Panc1 (cell line): ENCODE results near the gene CAMK4. TPM values are rescaled to one million over a fixed set of nuclear protein-coding genes. Genes with fewer than 3 reads are reported as not detected.

Experiments used
- ATAC-seq: fragments of 200-7000 bp; cut with Tn5 transposase; 2 replicates; pipeline ENCODE4 v1.9.1; 2020; ENCODE audit warnings: mild to moderate bottlenecking, moderate library complexity
- BruUV-seq: library from RNA; stranded (reverse); fragments of 400-500 nt; replicated peaks from 2 replicates; lab custom pipeline; 2021; lab: Mats Ljungman, UMichigan
- CTCF ChIA-PET: fragments of 300-600 bp; sonication (Branson Sonifier 250); formaldehyde crosslinking; loops from one replicate; lab custom pipeline; 2022; ENCODE audit warnings: antibody characterized with exemption; lab: Charles Lee
- POLR2A ChIA-PET: fragments of 300-600 bp; sonication (Branson Sonifier 250); formaldehyde crosslinking; loops from one replicate; lab custom pipeline; 2022; ENCODE audit warnings: antibody characterized with exemption; lab: Charles Lee
- DNase-seq: peaks from one replicate; pipeline ENCODE4 v3.0.0-alpha.2; 2010; ENCODE audit warnings: low read depth, low spot score
- H3K27ac ChIP-seq: 2 replicates; pipeline ENCODE4 v1.5.1; 2011; ENCODE audit warnings: mild to moderate bottlenecking, low read length, inconsistent platforms
- H3K27me3 ChIP-seq: fragments of 200-500 bp; sonication (Bioruptor generic); 2 replicates; pipeline ENCODE4 v1.6.0; 2014; ENCODE audit warnings: low read length, inconsistent platforms; ENCODE audit not compliant: control insufficient read depth, insufficient read depth
- H3K36me3 ChIP-seq: fragments of 200-500 bp; sonication (Bioruptor generic); 2 replicates; pipeline ENCODE4 v1.5.1; 2014; ENCODE audit warnings: inconsistent platforms, mild to moderate bottlenecking, low read length, moderate library complexity; ENCODE audit not compliant: control insufficient read depth, insufficient read depth
- H3K4me1 ChIP-seq: 2 replicates; pipeline ENCODE4 v1.5.1; 2011; ENCODE audit warnings: inconsistent platforms, mild to moderate bottlenecking, low read length, moderate library complexity; ENCODE audit not compliant: control insufficient read depth, insufficient read depth
- H3K4me3 ChIP-seq, 2 experiments: 2 replicates each; pipeline ENCODE4 v1.5.1; 2011 to 2012; ENCODE audit warnings: low read depth in 2 of 2, low read length in 2 of 2, mild to moderate bottlenecking in 2 of 2, inconsistent platforms in 1 of 2, moderate library complexity in 1 of 2
- H3K9me3 ChIP-seq: fragments of 200-500 bp; sonication (Bioruptor generic); 2 replicates; pipeline ENCODE4 v1.5.1; 2014; ENCODE audit warnings: low read depth, mild to moderate bottlenecking, inconsistent platforms, low read length, moderate library complexity; ENCODE audit not compliant: control insufficient read depth, insufficient read depth
- POLR2AphosphoS5 ChIP-seq: IDR thresholded peaks from 2 replicates; pipeline ENCODE4 v1.6.1; 2012; ENCODE audit warnings: mild to moderate bottlenecking, low read depth, low read length, moderate library complexity
- SIN3A ChIP-seq: IDR thresholded peaks from 2 replicates; pipeline ENCODE4 v1.6.1; 2012; ENCODE audit warnings: low read depth, mild to moderate bottlenecking, low read length, moderate library complexity, borderline replicate concordance; ENCODE audit not compliant: insufficient read depth
- TCF7L2 ChIP-seq: IDR thresholded peaks from 2 replicates; pipeline ENCODE4 v1.6.1; 2011; ENCODE audit warnings: mild to moderate bottlenecking, low read depth, low read length, inconsistent platforms
- in situ Hi-C: cut with HindIII; loops from 2 replicates; pipeline ENCODE4 v1.10.0; 2016; ENCODE audit warnings: low sequenced_read_pairs, low pct_unique_long_range_greater_than_20kb
- intact Hi-C: fragments of 100-400 bp; cut with micrococcal nuclease; formaldehyde crosslinking; loops from one replicate; pipeline ENCODE4 v1.10.0; 2022; ENCODE audit not compliant: unreplicated experiment
- total RNA-seq: library from RNA; stranded (reverse); gene quantifications from one replicate; pipeline ENCODE4 v1.2.1, GENCODE V29; 2021; ENCODE audit not compliant: unreplicated experiment
- TF ChIP-seq, protein P1 (sequence below): fragments of 450-650 bp; IDR thresholded peaks from 2 replicates; pipeline ENCODE4 v1.5.1; 2017; ENCODE audit warnings: mild to moderate bottlenecking
- TF ChIP-seq, protein P2 (sequence below), 2 experiments: IDR thresholded peaks; 2 replicates each; pipeline ENCODE4 v1.6.1; 2011 to 2012; ENCODE audit warnings: low read depth in 2 of 2, control low read depth in 1 of 2, low read length in 1 of 2, mild to moderate bottlenecking in 1 of 2, moderate library complexity in 1 of 2; ENCODE audit not compliant: insufficient read depth in 1 of 2

CAMK4 gene
- total RNA-seq, 1 experiment from 2014 or later = 0.39 TPM

DNA sequence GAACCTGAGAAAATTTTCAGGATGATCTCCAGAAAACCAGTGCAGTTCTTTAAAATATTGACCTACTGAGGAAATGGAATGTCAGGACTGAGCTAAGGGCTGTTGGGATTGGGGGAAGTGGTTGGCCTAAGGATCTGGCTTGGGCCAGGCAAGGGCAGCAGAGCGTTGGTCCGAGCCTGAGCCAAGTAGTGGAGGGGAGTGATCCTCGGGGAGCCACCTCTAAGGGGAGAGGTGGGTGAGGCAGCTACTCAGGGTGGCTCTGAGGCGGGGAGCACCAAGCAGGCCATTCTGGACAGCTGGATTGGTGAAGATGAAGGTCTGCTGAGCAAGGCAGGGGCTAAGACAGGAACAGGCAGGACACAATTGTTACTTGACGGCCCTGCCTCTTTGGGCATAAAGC is 11.5 kb downstream of the CAMK4 start:
- no peaks in the 10 kb centered on the region for H3K9me3 ChIP-seq
- CTCF ChIA-PET = interaction anchor here (0.5 to 0.6 kb wide), 2 partner anchors 26 to 296 kb away, joined by 3 to 12 read pairs; no protein-coding TSS in a partner anchor
- peaks cover 3% of the 10 kb centered on the region; the same call in 1 of the 2 replicates for H3K27me3 ChIP-seq
- no peaks in the 10 kb centered on the region for H3K36me3 ChIP-seq
- POLR2A ChIA-PET = no interaction called here
- no peaks in the 10 kb centered on the region for H3K4me1 ChIP-seq
- ATAC-seq (no peak), DNase-seq (no peak)
- intact Hi-C loops = no loop called here
- no peak for TF ChIP-seq POLR2AphosphoS5
- TF ChIP-seq SIN3A = no peak
- TF ChIP-seq, protein P1, sequence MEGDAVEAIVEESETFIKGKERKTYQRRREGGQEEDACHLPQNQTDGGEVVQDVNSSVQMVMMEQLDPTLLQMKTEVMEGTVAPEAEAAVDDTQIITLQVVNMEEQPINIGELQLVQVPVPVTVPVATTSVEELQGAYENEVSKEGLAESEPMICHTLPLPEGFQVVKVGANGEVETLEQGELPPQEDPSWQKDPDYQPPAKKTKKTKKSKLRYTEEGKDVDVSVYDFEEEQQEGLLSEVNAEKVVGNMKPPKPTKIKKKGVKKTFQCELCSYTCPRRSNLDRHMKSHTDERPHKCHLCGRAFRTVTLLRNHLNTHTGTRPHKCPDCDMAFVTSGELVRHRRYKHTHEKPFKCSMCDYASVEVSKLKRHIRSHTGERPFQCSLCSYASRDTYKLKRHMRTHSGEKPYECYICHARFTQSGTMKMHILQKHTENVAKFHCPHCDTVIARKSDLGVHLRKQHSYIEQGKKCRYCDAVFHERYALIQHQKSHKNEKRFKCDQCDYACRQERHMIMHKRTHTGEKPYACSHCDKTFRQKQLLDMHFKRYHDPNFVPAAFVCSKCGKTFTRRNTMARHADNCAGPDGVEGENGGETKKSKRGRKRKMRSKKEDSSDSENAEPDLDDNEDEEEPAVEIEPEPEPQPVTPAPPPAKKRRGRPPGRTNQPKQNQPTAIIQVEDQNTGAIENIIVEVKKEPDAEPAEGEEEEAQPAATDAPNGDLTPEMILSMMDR = no peak
- TF ChIP-seq, protein P2, sequence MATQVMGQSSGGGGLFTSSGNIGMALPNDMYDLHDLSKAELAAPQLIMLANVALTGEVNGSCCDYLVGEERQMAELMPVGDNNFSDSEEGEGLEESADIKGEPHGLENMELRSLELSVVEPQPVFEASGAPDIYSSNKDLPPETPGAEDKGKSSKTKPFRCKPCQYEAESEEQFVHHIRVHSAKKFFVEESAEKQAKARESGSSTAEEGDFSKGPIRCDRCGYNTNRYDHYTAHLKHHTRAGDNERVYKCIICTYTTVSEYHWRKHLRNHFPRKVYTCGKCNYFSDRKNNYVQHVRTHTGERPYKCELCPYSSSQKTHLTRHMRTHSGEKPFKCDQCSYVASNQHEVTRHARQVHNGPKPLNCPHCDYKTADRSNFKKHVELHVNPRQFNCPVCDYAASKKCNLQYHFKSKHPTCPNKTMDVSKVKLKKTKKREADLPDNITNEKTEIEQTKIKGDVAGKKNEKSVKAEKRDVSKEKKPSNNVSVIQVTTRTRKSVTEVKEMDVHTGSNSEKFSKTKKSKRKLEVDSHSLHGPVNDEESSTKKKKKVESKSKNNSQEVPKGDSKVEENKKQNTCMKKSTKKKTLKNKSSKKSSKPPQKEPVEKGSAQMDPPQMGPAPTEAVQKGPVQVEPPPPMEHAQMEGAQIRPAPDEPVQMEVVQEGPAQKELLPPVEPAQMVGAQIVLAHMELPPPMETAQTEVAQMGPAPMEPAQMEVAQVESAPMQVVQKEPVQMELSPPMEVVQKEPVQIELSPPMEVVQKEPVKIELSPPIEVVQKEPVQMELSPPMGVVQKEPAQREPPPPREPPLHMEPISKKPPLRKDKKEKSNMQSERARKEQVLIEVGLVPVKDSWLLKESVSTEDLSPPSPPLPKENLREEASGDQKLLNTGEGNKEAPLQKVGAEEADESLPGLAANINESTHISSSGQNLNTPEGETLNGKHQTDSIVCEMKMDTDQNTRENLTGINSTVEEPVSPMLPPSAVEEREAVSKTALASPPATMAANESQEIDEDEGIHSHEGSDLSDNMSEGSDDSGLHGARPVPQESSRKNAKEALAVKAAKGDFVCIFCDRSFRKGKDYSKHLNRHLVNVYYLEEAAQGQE (IDR thresholded peaks at IDR 0.05; ENCODE audit: insufficient read depth in 1 of 2, low read depth in 2 of 2, low read length in 1 of 2) = no peak
- TF ChIP-seq TCF7L2 = no peak
- in situ Hi-C loops = no loop called here
- H3K27ac ChIP-seq = no peak overlapping the region
- no peak overlapping the region for H3K4me3 ChIP-seq
- no TSS peak for BruUV-seq

DNA sequence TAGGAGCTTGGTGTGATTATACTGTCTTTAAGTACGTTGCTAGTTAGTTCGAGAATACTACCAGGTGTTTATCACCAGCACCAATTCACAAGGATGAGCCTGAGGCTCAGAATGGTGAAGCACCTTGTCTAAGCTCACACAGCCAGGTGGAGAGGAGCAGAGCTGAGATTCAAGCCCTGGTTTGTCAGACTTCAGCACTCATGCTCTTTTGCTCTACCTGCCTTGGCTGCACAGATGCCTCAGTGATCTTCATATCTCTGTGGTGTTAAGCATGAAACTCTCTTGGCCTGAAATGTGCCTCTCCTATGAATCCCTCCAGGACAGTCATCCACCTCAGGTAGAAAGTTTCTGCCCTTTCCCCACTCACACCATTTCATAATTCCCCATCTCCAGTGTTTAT is 12.2 kb downstream of the CAMK4 start:
- CTCF ChIA-PET = no interaction called here
- Histone ChIP-seq H3K36me3 (no peaks in the 10 kb centered on the region), H3K9me3 (no peaks in the 10 kb centered on the region), H3K27ac (no peak overlapping the region), H3K4me1 (no peaks in the 10 kb centered on the region), H3K27me3 (peaks cover 2% of the 10 kb centered on the region; the same call in 1 of the 2 replicates), H3K4me3 (no peak overlapping the region)
- TF ChIP-seq, protein P2 (IDR thresholded peaks at IDR 0.05; ENCODE audit: insufficient read depth in 1 of 2, low read depth in 2 of 2, low read length in 1 of 2) = no peak
- TF ChIP-seq POLR2AphosphoS5 (no peak), TCF7L2 (no peak)
- TF ChIP-seq, protein P1 = no peak
- ATAC-seq (no peak), DNase-seq (no peak)
- POLR2A ChIA-PET = no interaction called here
- no TSS peak for BruUV-seq
- intact Hi-C loops (no loop called here), in situ Hi-C loops (no loop called here)
